Measurements from ENCODE around the gene TFDP1.

TFDP1 gene

GRCh38 chr13:113665597-113666328, 81.2 kb downstream of the TFDP1 start:
- no peak for DNase-seq (ENCODE audit: low read depth in 2 of 2)

GRCh38 chr13:113666329-113666670, 81.7 kb downstream of the TFDP1 start:
- no peak for DNase-seq (ENCODE audit: low read depth in 2 of 2)

GRCh38 chr13:113666951-113667701, 82.6 kb downstream of the TFDP1 start, which contains the start of gene GRK1:
Gene GRK1 (plus strand): TSS chr13:113667219. CDS start chr13:113667387, 168 bp downstream.
- no peak for DNase-seq (ENCODE audit: low read depth in 2 of 2)

GRCh38 chr13:113667771-113668490, 83.4 kb downstream of the TFDP1 start:
- no peak for DNase-seq (ENCODE audit: low read depth in 2 of 2)

- no peak for DNase-seq (ENCODE audit: low read depth in 2 of 2)
These were observed 84.0 kb downstream of the TFDP1 start for GRCh38 chr13:113668491-113668971.

GRCh38 chr13:113669231-113669754, 84.7 kb downstream of the TFDP1 start:
- DNase-seq (ENCODE audit: low read depth in 2 of 2): no peak

- no peak for DNase-seq (ENCODE audit: low read depth in 2 of 2)
These were observed 85.3 kb downstream of the TFDP1 start for GRCh38 chr13:113669755-113670341.

GRCh38 chr13:113670541-113670940, 86.0 kb downstream of the TFDP1 start:
- no peak for DNase-seq (ENCODE audit: low read depth in 2 of 2)

GRCh38 chr13:113671066-113672001, 86.8 kb downstream of the TFDP1 start:
- DNase-seq (ENCODE audit: low read depth in 2 of 2): no peak

GRCh38 chr13:113672002-113672651, 87.6 kb downstream of the TFDP1 start:
- no peak for DNase-seq (ENCODE audit: low read depth in 2 of 2)
